PC-3 (cell line): ENCODE results near the gene CBFA2T2. TPM values are rescaled to one million over a fixed set of nuclear protein-coding genes. Genes with fewer than 3 reads are reported as not detected.

Source experiments
- ATAC-seq: fragments of 200-7000 bp; cut with Tn5 transposase; 2 replicates; pipeline ENCODE4 v1.9.1; 2020; ENCODE audit warnings: mild to moderate bottlenecking, moderate library complexity
- BruUV-seq: library from RNA; stranded (reverse); fragments of 400-500 nt; replicated peaks from 2 replicates; lab custom pipeline; 2021; lab: Mats Ljungman, UMichigan
- CTCF ChIA-PET: fragments of 300-600 bp; sonication (Branson Sonifier 250); formaldehyde crosslinking; loops from one replicate; lab custom pipeline; 2022; ENCODE audit warnings: antibody characterized with exemption; lab: Charles Lee
- POLR2A ChIA-PET: fragments of 300-600 bp; sonication (Branson Sonifier 250); formaldehyde crosslinking; loops from one replicate; lab custom pipeline; 2022; ENCODE audit warnings: antibody characterized with exemption; ENCODE audit not compliant: unreplicated experiment; lab: Charles Lee
- DNase-seq: peaks from one replicate; pipeline ENCODE4 v3.0.0-alpha.2; 2015
- H2AFZ ChIP-seq: fragments of 300-600 bp; sonication (generic); 2 replicates; pipeline ENCODE4 v1.6.0; 2016; ENCODE audit warnings: antibody characterized with exemption, low read length
- H3F3A ChIP-seq: fragments of 300-600 bp; sonication (generic); one replicate; pipeline ENCODE4 v1.6.0; 2017; ENCODE audit warnings: antibody characterized with exemption, low read length, control low read depth, mild to moderate bottlenecking; ENCODE audit not compliant: unreplicated experiment
- H3K27ac ChIP-seq: fragments of 300-600 bp; sonication (generic); 2 replicates; pipeline ENCODE4 v1.5.1; 2016; ENCODE audit warnings: mild to moderate bottlenecking, low read length
- H3K27me3 ChIP-seq: fragments of 300-600 bp; sonication (generic); 2 replicates; pipeline ENCODE4 v1.6.1; 2016; ENCODE audit warnings: low read length, mixed read lengths
- H3K36me3 ChIP-seq: fragments of 300-600 bp; sonication (generic); 2 replicates; pipeline ENCODE4 v1.6.1; 2016; ENCODE audit warnings: low read depth, mixed run types, low read length, mixed read lengths
- H3K4me1 ChIP-seq: fragments of 300-600 bp; sonication (generic); 2 replicates; pipeline ENCODE4 v1.5.1; 2016; ENCODE audit warnings: low read length; ENCODE audit not compliant: insufficient read depth
- H3K4me2 ChIP-seq: fragments of 300-600 bp; sonication (generic); 2 replicates; pipeline ENCODE4 v1.6.0; 2016; ENCODE audit warnings: low read length
- H3K4me3 ChIP-seq: fragments of 300-600 bp; sonication (generic); 2 replicates; pipeline ENCODE4 v1.5.1; 2016; ENCODE audit warnings: mild to moderate bottlenecking, low read length, mixed read lengths
- H3K79me2 ChIP-seq: fragments of 300-600 bp; sonication (generic); 2 replicates; pipeline ENCODE4 v1.6.1; 2017; ENCODE audit warnings: low read length, mixed read lengths
- H3K9ac ChIP-seq: fragments of 300-600 bp; sonication (generic); 2 replicates; pipeline ENCODE4 v1.6.0; 2016; ENCODE audit warnings: mild to moderate bottlenecking, low read length
- H3K9me2 ChIP-seq: fragments of 300-600 bp; sonication (generic); replicated peaks from 2 replicates; pipeline ENCODE4 v1.6.1; 2016; ENCODE audit warnings: mixed run types, low read length, mixed read lengths
- H3K9me3 ChIP-seq: fragments of 300-600 bp; sonication (generic); 2 replicates; pipeline ENCODE4 v1.6.1; 2016; ENCODE audit warnings: low read length, mixed read lengths
- H4K20me1 ChIP-seq: fragments of 300-600 bp; sonication (generic); 2 replicates; pipeline ENCODE4 v1.6.1; 2016; ENCODE audit warnings: low read length, mixed read lengths
- EZH2 ChIP-seq: fragments of 300-600 bp; sonication (generic); IDR thresholded peaks from one replicate; pipeline ENCODE4 v1.6.1; 2017; ENCODE audit warnings: antibody characterized with exemption, mild to moderate bottlenecking, low read length; ENCODE audit not compliant: unreplicated experiment
- EZH2phosphoT487 ChIP-seq: fragments of 300-600 bp; sonication (generic); IDR thresholded peaks from 2 replicates; pipeline ENCODE4 v1.6.1; 2018; ENCODE audit warnings: mild to moderate bottlenecking, antibody characterized with exemption, low read length, borderline replicate concordance
- intact Hi-C: fragments of 100-400 bp; cut with micrococcal nuclease; formaldehyde crosslinking; loops from 2 replicates; pipeline ENCODE4 v1.9.0; 2023
- total RNA-seq: library from RNA; depleted of rRNA; stranded (reverse); fragments of >200 nt; gene quantifications from 2 replicates; pipeline ENCODE4 v1.2.3, GENCODE V29; 2014
- TF ChIP-seq, protein P1 (sequence below): fragments of 300-600 bp; sonication (generic); conservative IDR thresholded peaks from 2 replicates; pipeline ENCODE4 v1.5.1; 2017; ENCODE audit warnings: antibody characterized with exemption, low read depth, mild to moderate bottlenecking, low read length

CBFA2T2 gene
- total RNA-seq, 1 experiment from 2014 or later, result 9.7 TPM

DNA sequence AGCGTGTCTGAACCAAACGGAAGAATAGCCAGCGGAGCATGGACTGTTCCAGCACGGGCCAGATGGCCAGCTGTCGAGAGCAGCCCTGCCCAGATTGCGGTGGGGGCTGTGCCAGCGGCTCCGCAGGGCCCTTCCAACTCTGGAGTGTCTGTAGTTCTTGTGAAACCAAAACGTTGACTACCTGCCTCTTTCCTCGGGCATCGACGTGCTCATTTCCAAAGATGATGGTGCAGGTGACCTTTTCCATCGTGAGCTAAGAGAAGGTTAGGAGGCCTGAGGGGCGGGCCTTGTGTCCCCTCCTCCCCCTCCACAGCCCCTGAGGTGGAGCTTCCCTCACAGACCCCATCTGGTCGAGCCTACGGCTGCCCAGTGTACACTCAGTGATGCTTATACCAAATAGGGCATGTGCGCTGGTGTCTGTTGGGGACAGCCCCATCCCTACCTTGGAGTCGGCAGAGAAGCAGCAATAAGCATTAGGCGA is 159.3 kb downstream of the CBFA2T2 start:
- no peak for ATAC-seq
- BruUV-seq, result no TSS peak
- peaks cover 41% of the 10 kb centered on the region for H3K4me1 ChIP-seq
- CTCF ChIA-PET, result no interaction called here
- H3K27ac ChIP-seq, result no peak overlapping the region
- H3K4me3 ChIP-seq, result no peak overlapping the region
- H4K20me1 ChIP-seq, result no peaks in the 10 kb centered on the region
- intact Hi-C loops, result loop anchor here (5.0 kb wide), 2 partner anchors 87 to 132 kb away; no protein-coding TSS in a partner anchor
- DNase-seq, result no peak
- no peaks in the 10 kb centered on the region for H3K27me3 ChIP-seq
- H3K79me2 ChIP-seq, result no peaks in the 10 kb centered on the region
- H2AFZ ChIP-seq, result no peak overlapping the region
- POLR2A ChIA-PET, result no interaction called here
- no peak overlapping the region for H3K9ac ChIP-seq
- no peak overlapping the region for H3K4me2 ChIP-seq
- no peaks in the 10 kb centered on the region for H3F3A ChIP-seq
- TF ChIP-seq, protein P1, sequence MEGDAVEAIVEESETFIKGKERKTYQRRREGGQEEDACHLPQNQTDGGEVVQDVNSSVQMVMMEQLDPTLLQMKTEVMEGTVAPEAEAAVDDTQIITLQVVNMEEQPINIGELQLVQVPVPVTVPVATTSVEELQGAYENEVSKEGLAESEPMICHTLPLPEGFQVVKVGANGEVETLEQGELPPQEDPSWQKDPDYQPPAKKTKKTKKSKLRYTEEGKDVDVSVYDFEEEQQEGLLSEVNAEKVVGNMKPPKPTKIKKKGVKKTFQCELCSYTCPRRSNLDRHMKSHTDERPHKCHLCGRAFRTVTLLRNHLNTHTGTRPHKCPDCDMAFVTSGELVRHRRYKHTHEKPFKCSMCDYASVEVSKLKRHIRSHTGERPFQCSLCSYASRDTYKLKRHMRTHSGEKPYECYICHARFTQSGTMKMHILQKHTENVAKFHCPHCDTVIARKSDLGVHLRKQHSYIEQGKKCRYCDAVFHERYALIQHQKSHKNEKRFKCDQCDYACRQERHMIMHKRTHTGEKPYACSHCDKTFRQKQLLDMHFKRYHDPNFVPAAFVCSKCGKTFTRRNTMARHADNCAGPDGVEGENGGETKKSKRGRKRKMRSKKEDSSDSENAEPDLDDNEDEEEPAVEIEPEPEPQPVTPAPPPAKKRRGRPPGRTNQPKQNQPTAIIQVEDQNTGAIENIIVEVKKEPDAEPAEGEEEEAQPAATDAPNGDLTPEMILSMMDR, result no peak
- TF ChIP-seq EZH2, result no peak
- TF ChIP-seq EZH2phosphoT487, result no peak
- H3K9me3 ChIP-seq, result no peaks in the 10 kb centered on the region
- H3K36me3 ChIP-seq, result peaks cover 15% of the 10 kb centered on the region
- H3K9me2 ChIP-seq, result no peaks in the 10 kb centered on the region

DNA sequence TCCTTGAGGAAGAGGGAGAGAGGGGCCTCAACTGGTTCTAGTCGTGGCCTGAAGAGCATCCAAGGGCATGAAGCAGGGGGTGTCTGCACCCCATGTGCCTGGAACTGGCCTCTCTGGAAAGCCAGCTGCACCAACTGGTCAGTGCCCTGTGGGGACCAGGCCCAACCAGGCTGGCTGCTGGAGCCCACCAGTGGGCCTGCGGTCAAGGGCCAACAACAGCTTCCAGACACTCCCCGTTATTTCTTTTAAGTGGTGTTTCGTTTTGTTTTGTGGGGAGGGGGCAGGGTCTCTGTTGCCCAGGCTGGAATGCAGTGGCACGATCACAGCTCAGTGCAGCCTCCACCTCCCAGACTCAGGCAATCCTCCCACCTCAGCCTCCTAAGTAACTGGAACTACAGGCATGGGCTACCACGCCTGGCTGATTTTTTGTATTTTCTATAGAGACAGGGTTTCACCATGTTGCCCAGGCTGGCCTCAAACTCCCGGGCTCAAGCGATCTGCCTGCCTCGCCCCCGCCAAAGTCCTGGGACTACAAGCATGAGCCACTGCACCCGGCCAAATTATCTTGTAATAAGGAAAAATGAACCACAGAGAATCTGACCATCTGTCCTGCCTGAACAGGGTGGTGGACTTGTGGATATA is 160.3 kb downstream of the CBFA2T2 start:
- no peaks in the 10 kb centered on the region for H3K27me3 ChIP-seq
- H3F3A ChIP-seq, result no peaks in the 10 kb centered on the region
- no TSS peak for BruUV-seq
- H3K27ac ChIP-seq, result no peak overlapping the region
- H2AFZ ChIP-seq, result no peak overlapping the region
- no peak overlapping the region for H3K4me2 ChIP-seq
- H3K4me1 ChIP-seq, result peaks cover 44% of the 10 kb centered on the region
- peaks cover 6% of the 10 kb centered on the region; the same call in 1 of the 2 replicates for H3K36me3 ChIP-seq
- no peak overlapping the region for H3K9ac ChIP-seq
- intact Hi-C loops, result no loop called here
- H3K79me2 ChIP-seq, result no peaks in the 10 kb centered on the region
- ATAC-seq (no peak), DNase-seq (no peak)
- CTCF ChIA-PET, result interaction anchor here (0.6 kb wide), 2 partner anchors 10 to 123 kb away, joined by 3 to 6 read pairs; no protein-coding TSS in a partner anchor
- no peaks in the 10 kb centered on the region for H4K20me1 ChIP-seq
- no peak overlapping the region for H3K4me3 ChIP-seq
- TF ChIP-seq, protein P1, result no peak
- no peak for TF ChIP-seq EZH2phosphoT487
- POLR2A ChIA-PET, result no interaction called here
- H3K9me2 ChIP-seq, result no peaks in the 10 kb centered on the region
- no peaks in the 10 kb centered on the region for H3K9me3 ChIP-seq
